ENCODE data around the gene BTG1.

DNA sequence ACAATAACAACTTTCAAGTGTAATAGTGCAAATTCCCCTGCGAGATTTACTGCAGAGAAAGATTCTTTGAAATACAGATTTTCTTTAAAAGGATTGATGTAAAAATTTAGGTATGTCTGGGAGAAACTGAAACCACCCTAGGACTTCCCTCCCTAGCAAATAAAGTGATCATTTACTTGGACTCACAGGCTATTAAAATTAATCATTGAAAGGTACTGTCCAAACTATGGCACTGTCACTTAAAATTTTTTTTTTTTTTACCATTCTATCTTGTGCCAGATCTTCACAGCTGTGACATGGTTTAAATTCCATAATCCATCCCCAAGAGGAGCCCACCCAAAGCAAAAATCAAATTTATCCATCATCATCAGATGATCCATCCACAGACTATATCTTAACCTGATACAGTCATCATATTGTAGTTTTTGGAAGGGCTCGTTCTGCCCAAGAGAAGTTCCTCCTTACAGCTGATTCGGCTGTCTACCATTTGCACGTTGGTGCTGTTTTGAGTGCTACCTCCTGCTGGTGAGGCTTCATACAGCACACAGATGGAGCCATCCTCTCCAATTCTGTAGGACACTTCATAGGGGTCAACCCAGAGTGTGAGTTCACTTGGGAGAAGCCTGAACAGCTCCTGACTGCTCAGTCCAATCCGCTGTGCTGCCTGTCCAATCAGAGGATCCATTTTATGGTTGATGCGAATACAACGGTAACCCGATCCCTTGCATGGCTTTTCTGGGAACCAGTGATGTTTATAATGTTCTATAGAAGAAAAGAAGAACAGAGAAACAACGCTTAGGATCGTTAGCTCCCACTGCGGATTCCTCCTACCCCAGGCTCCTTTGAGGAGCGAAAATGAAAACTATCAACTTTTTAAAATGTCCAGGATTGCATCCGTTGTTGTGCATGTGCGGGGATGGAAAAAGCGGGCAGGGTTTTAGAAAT, 1.7 kb downstream of the BTG1 start:
- TF ChIP-seq, protein P1, sequence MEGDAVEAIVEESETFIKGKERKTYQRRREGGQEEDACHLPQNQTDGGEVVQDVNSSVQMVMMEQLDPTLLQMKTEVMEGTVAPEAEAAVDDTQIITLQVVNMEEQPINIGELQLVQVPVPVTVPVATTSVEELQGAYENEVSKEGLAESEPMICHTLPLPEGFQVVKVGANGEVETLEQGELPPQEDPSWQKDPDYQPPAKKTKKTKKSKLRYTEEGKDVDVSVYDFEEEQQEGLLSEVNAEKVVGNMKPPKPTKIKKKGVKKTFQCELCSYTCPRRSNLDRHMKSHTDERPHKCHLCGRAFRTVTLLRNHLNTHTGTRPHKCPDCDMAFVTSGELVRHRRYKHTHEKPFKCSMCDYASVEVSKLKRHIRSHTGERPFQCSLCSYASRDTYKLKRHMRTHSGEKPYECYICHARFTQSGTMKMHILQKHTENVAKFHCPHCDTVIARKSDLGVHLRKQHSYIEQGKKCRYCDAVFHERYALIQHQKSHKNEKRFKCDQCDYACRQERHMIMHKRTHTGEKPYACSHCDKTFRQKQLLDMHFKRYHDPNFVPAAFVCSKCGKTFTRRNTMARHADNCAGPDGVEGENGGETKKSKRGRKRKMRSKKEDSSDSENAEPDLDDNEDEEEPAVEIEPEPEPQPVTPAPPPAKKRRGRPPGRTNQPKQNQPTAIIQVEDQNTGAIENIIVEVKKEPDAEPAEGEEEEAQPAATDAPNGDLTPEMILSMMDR (conservative IDR thresholded peaks at IDR 0.05; ENCODE audit: low read depth, low read length): peak; percentile 77
- TF ChIP-seq EZH2 (IDR thresholded peaks at IDR 0.05; ENCODE audit: low read length, unreplicated experiment) (no peak), EZH2phosphoT487 (IDR thresholded peaks at IDR 0.05; ENCODE audit: borderline replicate concordance, low read length) (no peak)
